Peyer's patch (tissue), 4 donors: ENCODE results near the gene CADM3. TPM values are rescaled to one million over a fixed set of nuclear protein-coding genes. Genes with fewer than 3 reads are reported as not detected.

Source experiments
- DNase-seq, 3 donors: peaks; one replicate each; pipeline ENCODE4 v3.0.0-alpha.2; 2017 to 2019
- H3K27ac ChIP-seq, 4 donors: fragments of 200-600 bp; sonication (generic); one replicate each; pipeline ENCODE4 v1.5.1; 2016 to 2019
- H3K27me3 ChIP-seq, 2 donors: fragments of 200-600 bp; sonication (generic); one replicate each; pipeline ENCODE4 v1.5.1; 2019
- H3K36me3 ChIP-seq, 3 donors: fragments of 200-600 bp; sonication (generic); one replicate each; pipeline ENCODE4 v1.5.1; 2016 to 2019
- H3K4me1 ChIP-seq, 4 donors: fragments of 200-600 bp; sonication (generic); one replicate each; pipeline ENCODE4 v1.5.1; 2016 to 2019
- H3K4me3 ChIP-seq, 4 donors: fragments of 200-600 bp; sonication (generic); 1 replicate in 3 of 4; 2 replicates in 1 of 4; pipeline ENCODE4 v1.5.1; 2016 to 2019; ENCODE audit warnings: mild to moderate bottlenecking in 1 of 4
- H3K9me3 ChIP-seq, 4 donors: fragments of 200-600 bp; sonication (generic); one replicate each; pipeline ENCODE4 v1.5.1; 2016 to 2019; ENCODE audit warnings: mild to moderate bottlenecking in 1 of 4
- POLR2A ChIP-seq, 2 donors: fragments of 450-650 bp; IDR thresholded peaks; one replicate each; pipeline ENCODE4 v1.5.1; 2017; ENCODE audit warnings: antibody characterized with exemption in 2 of 2, mild to moderate bottlenecking in 2 of 2, moderate library complexity in 2 of 2
- total RNA-seq, 4 donors: library from RNA; depleted of rRNA; stranded (reverse); fragments of >200 nt; gene quantifications; one replicate each; pipeline ENCODE4 v1.1.0, GENCODE V29; 2016
- TF ChIP-seq, protein P1 (sequence below), 6 experiments: fragments of 450-650 bp in 4 of 6; fragments of 200-600 bp in 2 of 6; sonication (generic) in 1 of 6; IDR thresholded peaks; one replicate each; pipeline ENCODE4 v1.5.1; 2017 to 2019; ENCODE audit warnings: antibody characterized with exemption in 6 of 6, mild to moderate bottlenecking in 3 of 6, moderate library complexity in 1 of 6

The CADM3 gene
- total RNA-seq, 4 donors from 2014 or later, result 2.1 to 19.8 (median 8.1) TPM

DNA sequence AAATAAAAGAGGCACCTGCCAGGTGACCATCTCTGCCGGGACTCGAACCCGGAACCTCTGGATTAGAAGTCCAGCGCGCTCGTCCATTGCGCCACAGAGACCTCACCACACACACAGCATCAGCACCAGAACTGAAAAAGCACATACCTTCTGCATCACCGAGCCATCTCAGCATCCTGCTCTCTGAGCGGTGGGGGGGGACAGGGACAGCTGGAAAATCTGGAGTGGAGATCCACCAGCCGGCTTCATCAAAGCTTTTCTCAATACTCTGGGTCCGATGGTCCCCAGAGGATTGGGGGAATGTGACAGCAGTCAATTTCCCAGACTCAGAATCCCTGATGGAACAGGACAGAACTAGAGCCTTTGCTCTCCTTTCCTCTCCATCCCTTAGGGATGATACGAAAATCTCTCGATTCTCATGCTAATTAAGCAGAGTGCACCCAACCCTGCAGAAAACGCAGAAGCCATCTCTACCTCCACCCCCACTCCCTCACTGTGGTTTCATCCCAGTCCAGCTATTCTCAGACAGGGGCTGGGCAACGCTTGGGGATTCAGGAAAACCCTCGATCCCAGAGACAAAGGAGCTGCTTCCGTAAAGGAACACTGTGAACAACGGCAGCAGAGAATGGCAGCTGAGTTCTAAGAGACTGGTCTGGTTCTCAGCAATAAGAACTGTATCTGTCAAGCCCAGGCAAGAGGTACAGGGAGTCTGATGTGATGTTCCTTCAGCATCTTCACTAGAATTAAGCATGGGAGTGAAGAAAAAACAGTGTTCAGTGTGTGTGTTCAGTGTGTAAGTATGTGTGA lies 29.6 kb upstream of the CADM3 start:
- Histone ChIP-seq H3K9me3 (no peaks in the 10 kb centered on the region), H3K27ac (no peak overlapping the region), H3K4me3 (no peak overlapping the region), H3K27me3 (no peaks in the 10 kb centered on the region), H3K36me3 (no peaks in the 10 kb centered on the region), H3K4me1 (no peaks in the 10 kb centered on the region)
- no peak for DNase-seq
- no peak for TF ChIP-seq POLR2A (IDR thresholded peaks at IDR 0.05)
- TF ChIP-seq, protein P1, sequence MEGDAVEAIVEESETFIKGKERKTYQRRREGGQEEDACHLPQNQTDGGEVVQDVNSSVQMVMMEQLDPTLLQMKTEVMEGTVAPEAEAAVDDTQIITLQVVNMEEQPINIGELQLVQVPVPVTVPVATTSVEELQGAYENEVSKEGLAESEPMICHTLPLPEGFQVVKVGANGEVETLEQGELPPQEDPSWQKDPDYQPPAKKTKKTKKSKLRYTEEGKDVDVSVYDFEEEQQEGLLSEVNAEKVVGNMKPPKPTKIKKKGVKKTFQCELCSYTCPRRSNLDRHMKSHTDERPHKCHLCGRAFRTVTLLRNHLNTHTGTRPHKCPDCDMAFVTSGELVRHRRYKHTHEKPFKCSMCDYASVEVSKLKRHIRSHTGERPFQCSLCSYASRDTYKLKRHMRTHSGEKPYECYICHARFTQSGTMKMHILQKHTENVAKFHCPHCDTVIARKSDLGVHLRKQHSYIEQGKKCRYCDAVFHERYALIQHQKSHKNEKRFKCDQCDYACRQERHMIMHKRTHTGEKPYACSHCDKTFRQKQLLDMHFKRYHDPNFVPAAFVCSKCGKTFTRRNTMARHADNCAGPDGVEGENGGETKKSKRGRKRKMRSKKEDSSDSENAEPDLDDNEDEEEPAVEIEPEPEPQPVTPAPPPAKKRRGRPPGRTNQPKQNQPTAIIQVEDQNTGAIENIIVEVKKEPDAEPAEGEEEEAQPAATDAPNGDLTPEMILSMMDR (IDR thresholded peaks at IDR 0.05), result no peak

DNA sequence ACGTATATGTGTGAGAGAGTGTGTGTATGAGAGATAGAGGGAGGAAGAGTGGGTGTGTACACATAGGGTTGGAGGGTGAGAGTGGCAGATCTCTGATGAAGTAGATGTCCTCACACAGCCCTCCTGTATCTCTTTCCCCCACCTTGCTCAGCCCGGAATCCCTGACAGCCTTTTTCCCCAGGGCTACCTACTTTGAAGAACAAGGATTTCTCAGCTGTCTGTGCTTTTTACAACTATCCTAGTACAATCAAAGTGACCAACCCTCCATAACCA lies 29.1 kb upstream of the CADM3 start:
- no peak overlapping the region for H3K4me3 ChIP-seq
- no peaks in the 10 kb centered on the region for H3K4me1 ChIP-seq
- no peak for DNase-seq
- TF ChIP-seq, protein P1 (IDR thresholded peaks at IDR 0.05), result no peak
- TF ChIP-seq POLR2A (IDR thresholded peaks at IDR 0.05), result no peak
- no peak overlapping the region for H3K27ac ChIP-seq
- no peaks in the 10 kb centered on the region for H3K36me3 ChIP-seq
- H3K9me3 ChIP-seq, result no peaks in the 10 kb centered on the region
- H3K27me3 ChIP-seq, result no peaks in the 10 kb centered on the region

DNA sequence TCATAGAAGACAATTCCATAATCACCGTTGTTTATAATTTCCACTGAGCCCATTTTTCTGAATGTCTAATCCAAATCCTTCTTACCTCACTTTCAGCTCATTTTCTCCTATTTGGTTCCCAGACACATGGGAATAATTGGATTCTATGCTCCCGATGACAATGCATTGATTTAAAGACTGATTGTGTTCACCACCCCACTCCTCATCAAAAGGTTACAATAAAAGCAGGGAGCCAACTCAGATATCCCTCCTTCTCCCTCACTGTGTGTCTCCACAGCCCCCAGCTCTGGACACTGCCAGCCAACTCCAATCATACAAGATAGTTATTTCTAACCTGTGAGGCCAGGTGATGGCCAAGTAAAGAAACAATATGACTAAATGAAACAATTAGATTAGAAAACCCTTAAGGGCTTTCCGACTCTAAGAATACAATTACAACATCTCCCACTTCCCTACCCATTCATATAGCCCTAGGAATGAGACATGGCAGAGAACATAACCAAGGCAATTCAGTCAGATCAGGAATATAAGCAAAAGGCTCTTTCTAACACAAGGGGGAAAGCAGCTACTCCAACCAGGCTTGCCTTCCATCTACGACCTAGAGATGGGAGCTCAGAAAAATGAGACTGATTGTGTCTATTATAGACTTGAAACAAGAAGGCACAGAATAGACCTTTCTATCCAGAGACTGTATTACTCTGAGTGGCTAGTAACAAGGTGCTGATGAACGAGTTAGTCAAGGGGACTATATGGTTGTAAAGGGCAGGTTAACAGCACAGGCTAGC lies 28.5 kb upstream of the CADM3 start:
- Histone ChIP-seq H3K27ac (no peak overlapping the region), H3K27me3 (no peaks in the 10 kb centered on the region), H3K4me3 (no peak overlapping the region), H3K4me1 (no peaks in the 10 kb centered on the region), H3K36me3 (no peaks in the 10 kb centered on the region), H3K9me3 (no peaks in the 10 kb centered on the region)
- DNase-seq, result no peak
- TF ChIP-seq POLR2A (IDR thresholded peaks at IDR 0.05), result no peak
- TF ChIP-seq, protein P1 (IDR thresholded peaks at IDR 0.05), result no peak

DNA sequence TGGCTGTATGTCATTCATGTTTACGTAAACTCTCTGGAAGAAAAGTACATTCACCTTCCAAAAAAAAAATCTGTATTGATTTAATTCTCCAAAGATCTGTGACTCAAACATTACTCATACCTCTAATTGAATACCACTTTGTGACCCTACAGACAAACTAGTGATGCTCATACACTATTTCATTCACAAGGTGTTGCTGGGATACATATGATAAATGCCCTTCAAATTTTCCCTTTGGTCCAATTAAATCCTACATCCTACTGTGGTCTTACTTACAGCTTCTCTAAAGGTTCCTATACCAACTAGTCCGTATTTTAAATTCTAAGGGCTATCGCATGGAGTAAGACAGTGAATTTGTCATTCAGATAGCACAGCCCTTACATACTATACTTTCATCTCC lies 26.8 kb upstream of the CADM3 start:
- DNase-seq, result no peak
- Histone ChIP-seq H3K27me3 (no peaks in the 10 kb centered on the region), H3K9me3 (no peaks in the 10 kb centered on the region), H3K4me1 (no peaks in the 10 kb centered on the region), H3K4me3 (no peak overlapping the region), H3K36me3 (no peaks in the 10 kb centered on the region), H3K27ac (no peak overlapping the region)
- TF ChIP-seq, protein P1 (IDR thresholded peaks at IDR 0.05), result no peak
- no peak for TF ChIP-seq POLR2A (IDR thresholded peaks at IDR 0.05)

DNA sequence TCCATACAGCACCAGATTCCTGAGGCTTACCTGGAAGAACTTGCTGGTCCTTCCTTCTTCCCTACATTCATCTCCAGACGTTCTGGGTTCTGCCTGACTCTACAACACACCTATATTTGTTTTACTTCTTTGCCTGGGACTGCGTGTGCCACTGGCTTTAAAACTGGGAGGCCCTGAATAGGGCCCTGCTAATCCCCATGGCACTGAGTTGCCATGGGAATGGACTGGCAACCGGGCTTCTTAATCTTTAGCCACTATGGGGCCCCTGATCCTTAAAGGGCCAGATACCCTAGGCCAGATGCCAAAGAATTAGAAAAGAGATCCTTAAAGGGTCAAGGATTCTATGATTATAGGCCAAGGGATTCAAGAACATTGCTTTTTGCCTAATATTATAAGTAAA lies 24.4 kb upstream of the CADM3 start:
- Histone ChIP-seq H3K36me3 (no peaks in the 10 kb centered on the region), H3K9me3 (no peaks in the 10 kb centered on the region), H3K4me1 (no peaks in the 10 kb centered on the region), H3K27me3 (no peaks in the 10 kb centered on the region), H3K27ac (no peak overlapping the region), H3K4me3 (no peak overlapping the region)
- TF ChIP-seq, protein P1 (IDR thresholded peaks at IDR 0.05), result no peak
- TF ChIP-seq POLR2A (IDR thresholded peaks at IDR 0.05), result no peak
- DNase-seq, result no peak
